ENCODE measurements around the gene NCSTN. TPM values are rescaled to one million over a fixed set of nuclear protein-coding genes. Genes with fewer than 3 reads are reported as not detected.
A peak's percentile ranks its signal among the peaks of the same experiment; 100 is the strongest.

Gene NCSTN
- 10 to 100 TPM; 27.4 to 29.4 TPM for total RNA-seq

- intact Hi-C loops (cut with micrococcal nuclease) = loop anchor here (1.0 kb wide), 4 partner anchors 82 to 312 kb away; partner anchors contain the start of genes IGSF8 and PIGM
- Mint-ChIP-seq H3K27me3 (ENCODE audit: low read depth) (no peaks in the 10 kb centered on the region), H3K9me3 (no peaks in the 10 kb centered on the region), H3K4me3 (peak within 1 kb of the TSS; percentile 99), H3K36me3 (ENCODE audit: low read depth) (peaks cover 19% of the 10 kb centered on the region), H3K4me1 (ENCODE audit: low read depth) (peaks cover 43% of the 10 kb centered on the region), H3K27ac (peak within 1 kb of the TSS; percentile 98)
- CTCF ChIA-PET = interaction anchor here (0.6 to 1.8 kb wide), 3 partner anchors 11 to 89 kb away, joined by 4 to 8 read pairs (median 4); no protein-coding TSS in a partner anchor
- peak; percentile 95 for DNase-seq
These were observed at the start of gene NCSTN, which contains the start of gene COPA for GRCh38 chr1:160342953-160343869. NCSTN (plus strand) TSS chr1:160343383; CDS start chr1:160343397, 14 bp downstream. COPA (minus strand) TSS chr1:160343250; CDS start chr1:160343170, 80 bp downstream.

- no peak for DNase-seq
- intact Hi-C loops (cut with micrococcal nuclease) = no loop called here
- no peaks in the 10 kb centered on the region for H3K9me3 Mint-ChIP-seq
- CTCF ChIA-PET = interaction anchor here (1.5 to 2.6 kb wide), 2 partner anchors 103 to 104 kb away, joined by 3 to 12 read pairs; no protein-coding TSS in a partner anchor
- peaks cover 28% of the 10 kb centered on the region for H3K36me3 Mint-ChIP-seq (ENCODE audit: low read depth)
- peaks cover 4% of the 10 kb centered on the region for H3K4me1 Mint-ChIP-seq (ENCODE audit: low read depth)
- H3K27me3 Mint-ChIP-seq (ENCODE audit: low read depth) = no peaks in the 10 kb centered on the region
- no peak overlapping the region for H3K27ac Mint-ChIP-seq
- no peak overlapping the region for H3K4me3 Mint-ChIP-seq
These were observed 47.1 kb upstream of the NCSTN start for GRCh38 chr1:160296036-160296435.

DNA sequence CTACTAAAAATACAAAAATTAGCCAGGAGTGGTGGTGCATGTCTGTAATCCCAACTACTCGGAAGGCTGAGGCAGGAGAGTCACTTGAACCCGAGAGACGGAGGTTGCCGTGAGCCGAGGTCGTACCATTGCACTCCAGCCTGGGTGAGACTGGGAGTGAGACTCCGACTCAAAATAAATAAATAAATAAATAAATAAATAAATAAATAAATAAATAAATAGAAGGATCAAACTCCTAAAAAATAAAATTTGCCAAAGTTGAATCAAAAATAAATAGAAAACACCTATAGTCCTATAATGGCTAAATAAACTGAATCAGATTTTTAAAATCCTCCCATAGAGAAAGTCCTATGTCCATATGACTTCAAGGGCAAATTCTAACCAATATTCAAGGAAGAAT lies 43.0 kb upstream of the NCSTN start:
- Mint-ChIP-seq H3K9me3 (no peaks in the 10 kb centered on the region), H3K4me3 (no peak overlapping the region), H3K36me3 (ENCODE audit: low read depth) (peaks cover 16% of the 10 kb centered on the region), H3K27ac (no peak overlapping the region), H3K4me1 (ENCODE audit: low read depth) (no peaks in the 10 kb centered on the region), H3K27me3 (ENCODE audit: low read depth) (no peaks in the 10 kb centered on the region)
- intact Hi-C loops (cut with micrococcal nuclease) = no loop called here
- CTCF ChIA-PET = interaction anchor here (1.1 kb wide), 1 partner anchor 8 kb away, joined by 9 read pairs; no protein-coding TSS in a partner anchor
- no peak for DNase-seq

GRCh38 chr1:160307118-160307791 lies 35.9 kb upstream of the NCSTN start:
- Mint-ChIP-seq H3K27ac (no peak overlapping the region), H3K27me3 (ENCODE audit: low read depth) (no peaks in the 10 kb centered on the region), H3K36me3 (ENCODE audit: low read depth) (peaks cover 35% of the 10 kb centered on the region), H3K9me3 (no peaks in the 10 kb centered on the region), H3K4me1 (ENCODE audit: low read depth) (no peaks in the 10 kb centered on the region), H3K4me3 (no peak overlapping the region)
- DNase-seq = no peak
- CTCF ChIA-PET = interaction anchor here (0.7 to 2.4 kb wide), 2 partner anchors 16 to 28 kb away, joined by 4 to 8 read pairs; no protein-coding TSS in a partner anchor
- intact Hi-C loops (cut with micrococcal nuclease) = no loop called here

DNA sequence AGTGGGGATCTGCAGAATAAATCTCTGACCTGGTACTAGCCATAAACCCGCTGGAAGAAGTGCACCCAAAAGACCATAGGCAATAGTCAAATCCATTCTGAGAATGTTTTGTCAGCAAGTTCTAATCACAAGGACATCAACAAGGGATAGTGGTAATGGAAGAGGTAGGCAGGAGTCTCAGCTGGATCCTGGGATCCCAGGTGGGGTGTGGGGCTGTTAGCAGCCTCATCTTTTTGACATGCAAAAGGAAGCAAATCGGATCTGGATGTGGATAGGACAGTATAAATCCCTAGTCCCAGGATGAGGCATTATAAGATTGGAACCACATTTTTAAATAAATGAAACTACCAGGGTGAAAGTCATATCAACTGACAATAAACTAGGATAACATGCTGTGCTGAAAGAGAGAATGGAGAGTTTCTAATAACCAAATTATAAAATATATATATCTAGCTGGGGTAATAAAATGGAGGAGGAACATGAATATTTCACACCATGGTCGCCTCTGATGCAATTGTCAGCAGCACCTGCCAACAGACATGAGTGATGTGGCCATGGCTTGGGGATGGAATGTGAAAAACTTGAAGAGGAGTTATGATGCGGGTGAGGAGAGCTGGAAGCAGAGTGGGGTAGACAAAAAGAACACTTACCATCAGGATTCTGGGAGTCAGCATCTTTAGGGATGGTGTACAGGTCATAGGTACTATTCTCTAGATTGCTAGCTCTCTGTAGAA lies 34.6 kb upstream of the NCSTN start:
- H3K27ac Mint-ChIP-seq = no peak overlapping the region

DNA sequence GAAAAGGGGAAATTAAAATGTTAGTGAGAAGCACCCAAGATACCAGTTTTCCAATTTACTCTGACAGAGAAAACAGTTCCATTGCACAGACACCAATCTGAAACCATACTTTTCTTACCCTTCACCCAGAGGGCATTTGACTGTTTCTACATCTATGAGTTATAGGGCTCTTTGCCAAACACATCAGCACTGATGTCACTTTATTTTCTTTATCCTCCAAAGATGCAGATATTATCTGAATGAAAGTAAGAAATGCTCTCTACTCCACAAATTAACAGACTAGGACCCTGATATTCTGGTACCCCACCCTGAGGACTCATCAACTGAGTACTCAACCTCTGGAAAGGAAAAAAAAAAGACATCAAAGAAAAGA lies 34.0 kb upstream of the NCSTN start:
- Mint-ChIP-seq H3K27me3 (ENCODE audit: low read depth) (no peaks in the 10 kb centered on the region), H3K4me3 (no peak overlapping the region), H3K36me3 (ENCODE audit: low read depth) (peaks cover 40% of the 10 kb centered on the region), H3K27ac (no peak overlapping the region), H3K9me3 (no peaks in the 10 kb centered on the region), H3K4me1 (ENCODE audit: low read depth) (no peaks in the 10 kb centered on the region)
- CTCF ChIA-PET = interaction anchor here (0.9 kb wide), 1 partner anchor 22 kb away, joined by 3 read pairs; no protein-coding TSS in a partner anchor
- intact Hi-C loops (cut with micrococcal nuclease) = no loop called here
- DNase-seq = no peak

More for the DNA sequence above, 34.6 kb upstream of the NCSTN start:
- Mint-ChIP-seq H3K36me3 (ENCODE audit: low read depth) (peaks cover 37% of the 10 kb centered on the region), H3K4me3 (no peak overlapping the region), H3K9me3 (no peaks in the 10 kb centered on the region), H3K27me3 (ENCODE audit: low read depth) (no peaks in the 10 kb centered on the region), H3K4me1 (ENCODE audit: low read depth) (no peaks in the 10 kb centered on the region)
- intact Hi-C loops (cut with micrococcal nuclease) = no loop called here
- DNase-seq = no peak
- CTCF ChIA-PET = interaction anchor here (0.9 kb wide), 1 partner anchor 22 kb away, joined by 3 read pairs; no protein-coding TSS in a partner anchor

DNA sequence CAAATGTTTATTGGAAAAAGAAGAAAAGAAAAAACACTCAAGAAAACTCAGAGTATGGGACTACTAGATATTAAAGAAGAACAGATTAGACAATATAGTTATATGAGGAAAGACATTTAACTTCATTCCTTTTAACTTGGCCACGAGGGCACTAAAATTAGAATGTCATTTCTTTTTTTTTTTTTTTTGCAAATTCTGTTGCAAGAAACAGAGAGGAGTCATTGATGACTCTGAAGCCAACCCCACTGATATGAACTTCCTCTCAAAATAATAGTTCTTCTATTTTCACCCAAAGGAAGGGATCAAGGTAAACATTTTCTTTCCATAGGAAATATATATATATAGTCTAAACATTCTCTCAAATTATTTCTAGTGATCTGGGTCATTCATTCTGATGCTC lies 33.6 kb upstream of the NCSTN start:
- no peaks in the 10 kb centered on the region for H3K9me3 Mint-ChIP-seq
- CTCF ChIA-PET = no interaction called here
- intact Hi-C loops (cut with micrococcal nuclease) = no loop called here
- no peak overlapping the region for H3K4me3 Mint-ChIP-seq
- peaks cover 43% of the 10 kb centered on the region for H3K36me3 Mint-ChIP-seq (ENCODE audit: low read depth)
- H3K27ac Mint-ChIP-seq = no peak overlapping the region
- no peak for DNase-seq
- H3K4me1 Mint-ChIP-seq (ENCODE audit: low read depth) = no peaks in the 10 kb centered on the region
- no peaks in the 10 kb centered on the region for H3K27me3 Mint-ChIP-seq (ENCODE audit: low read depth)

- intact Hi-C loops (cut with micrococcal nuclease) = no loop called here
- CTCF ChIA-PET = interaction anchor here (0.9 to 1.0 kb wide), 2 partner anchors 17 to 24 kb away, joined by 3 read pairs; no protein-coding TSS in a partner anchor
- no peak for DNase-seq
- Mint-ChIP-seq H3K9me3 (peaks cover 9% of the 10 kb centered on the region), H3K27me3 (ENCODE audit: low read depth) (no peaks in the 10 kb centered on the region), H3K27ac (peak overlapping the region; percentile 25), H3K4me3 (no peak overlapping the region), H3K36me3 (ENCODE audit: low read depth) (peaks cover 69% of the 10 kb centered on the region), H3K4me1 (ENCODE audit: low read depth) (peaks cover 11% of the 10 kb centered on the region)
These were observed 27.8 kb upstream of the NCSTN start for GRCh38 chr1:160315359-160315758.

DNA sequence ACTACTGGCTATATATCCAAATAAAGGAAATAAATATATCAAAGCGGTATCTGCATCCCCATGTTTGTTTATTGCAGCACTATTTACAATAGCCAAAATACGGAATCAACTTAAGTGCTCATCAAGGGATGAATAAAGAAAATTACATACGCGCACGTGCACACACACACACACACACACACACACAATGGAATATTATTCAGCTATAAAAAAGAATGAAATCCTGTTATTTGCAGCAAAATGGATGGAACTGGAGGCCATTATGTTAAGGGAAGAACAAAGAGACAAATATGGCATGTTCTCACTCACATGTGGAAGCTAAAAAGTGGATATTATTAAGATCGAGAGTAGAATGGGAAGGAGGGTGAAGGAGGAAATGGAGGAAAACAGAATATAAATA lies 20.4 kb upstream of the NCSTN start:
- intact Hi-C loops (cut with micrococcal nuclease) = no loop called here
- no peaks in the 10 kb centered on the region for H3K9me3 Mint-ChIP-seq
- no peak overlapping the region for H3K27ac Mint-ChIP-seq
- no peaks in the 10 kb centered on the region for H3K27me3 Mint-ChIP-seq (ENCODE audit: low read depth)
- CTCF ChIA-PET = no interaction called here
- no peak overlapping the region for H3K4me3 Mint-ChIP-seq
- no peak for DNase-seq
- H3K4me1 Mint-ChIP-seq (ENCODE audit: low read depth) = peaks cover 17% of the 10 kb centered on the region
- H3K36me3 Mint-ChIP-seq (ENCODE audit: low read depth) = peaks cover 47% of the 10 kb centered on the region

- Mint-ChIP-seq H3K9me3 (no peaks in the 10 kb centered on the region), H3K4me3 (no peak overlapping the region), H3K36me3 (ENCODE audit: low read depth) (peaks cover 41% of the 10 kb centered on the region), H3K4me1 (ENCODE audit: low read depth) (peaks cover 12% of the 10 kb centered on the region), H3K27ac (no peak overlapping the region), H3K27me3 (ENCODE audit: low read depth) (no peaks in the 10 kb centered on the region)
- CTCF ChIA-PET = interaction anchor here (0.7 kb wide), 1 partner anchor 34 kb away, joined by 3 read pairs; no protein-coding TSS in a partner anchor
- intact Hi-C loops (cut with micrococcal nuclease) = no loop called here
- DNase-seq = no peak
These were observed 17.9 kb upstream of the NCSTN start for GRCh38 chr1:160325252-160325651.

- intact Hi-C loops (cut with micrococcal nuclease) = no loop called here
- Mint-ChIP-seq H3K4me1 (ENCODE audit: low read depth) (peaks cover 5% of the 10 kb centered on the region), H3K27me3 (ENCODE audit: low read depth) (no peaks in the 10 kb centered on the region), H3K9me3 (no peaks in the 10 kb centered on the region), H3K27ac (no peak overlapping the region), H3K4me3 (no peak overlapping the region), H3K36me3 (ENCODE audit: low read depth) (peaks cover 38% of the 10 kb centered on the region)
- CTCF ChIA-PET = no interaction called here
- no peak for DNase-seq
These were observed 16.8 kb upstream of the NCSTN start for GRCh38 chr1:160326418-160326817.

Measured in activated naive CD4-positive, alpha-beta T cell treated with anti-CD3 and anti-CD28 coated beads for 36 hours (primary cell).